NCI-H1436 (cell line): ENCODE results near the gene FGFRL1.
A peak's percentile ranks its signal among the peaks of the same experiment; 100 is the strongest.
"Not testable (repeated sequence)": the region's sequence is repeated elsewhere in the genome, so short reads cannot be mapped to it uniquely, and the experiment has no call there.

Experiments used
- DNase-seq: peaks from one replicate; lab custom pipeline; 2025; lab: John Stamatoyannopoulos, UW

The FGFRL1 gene

GRCh38 chr4:1052231-1052671 lies 40.8 kb downstream of the FGFRL1 start:
- DNase-seq, result no peak

GRCh38 chr4:1053080-1053661 lies 41.7 kb downstream of the FGFRL1 start:
- no peak for DNase-seq

- DNase-seq, result not testable (repeated sequence)
Measured at GRCh38 chr4:1053891-1054290, 42.5 kb downstream of the FGFRL1 start.

- DNase-seq, result not testable (repeated sequence)
Measured at GRCh38 chr4:1054696-1055242, 43.3 kb downstream of the FGFRL1 start.

DNA sequence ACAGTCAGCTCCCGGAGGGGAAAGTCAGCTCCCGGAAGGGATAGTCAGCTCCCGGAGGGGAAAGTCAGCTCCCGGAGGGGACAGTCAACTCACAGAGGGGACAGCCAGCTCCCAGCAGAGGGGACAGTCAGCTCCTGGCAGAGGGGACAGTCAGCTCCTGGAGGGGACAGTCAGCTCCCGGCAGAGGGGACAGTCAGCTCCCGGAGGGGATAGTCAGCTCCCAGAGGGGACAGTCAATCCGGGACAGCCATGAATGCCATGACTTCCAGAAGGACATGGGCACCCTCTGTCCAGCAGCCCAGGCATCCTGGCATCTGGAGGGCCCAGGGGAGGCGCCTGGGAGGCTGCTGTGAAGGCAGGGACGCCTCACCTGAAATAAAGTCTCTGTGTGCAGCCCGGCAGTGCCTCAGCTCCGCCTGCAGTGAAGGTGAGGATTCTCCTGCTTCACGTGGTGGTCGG lies 43.8 kb downstream of the FGFRL1 start:
- not testable (repeated sequence) for DNase-seq

DNA sequence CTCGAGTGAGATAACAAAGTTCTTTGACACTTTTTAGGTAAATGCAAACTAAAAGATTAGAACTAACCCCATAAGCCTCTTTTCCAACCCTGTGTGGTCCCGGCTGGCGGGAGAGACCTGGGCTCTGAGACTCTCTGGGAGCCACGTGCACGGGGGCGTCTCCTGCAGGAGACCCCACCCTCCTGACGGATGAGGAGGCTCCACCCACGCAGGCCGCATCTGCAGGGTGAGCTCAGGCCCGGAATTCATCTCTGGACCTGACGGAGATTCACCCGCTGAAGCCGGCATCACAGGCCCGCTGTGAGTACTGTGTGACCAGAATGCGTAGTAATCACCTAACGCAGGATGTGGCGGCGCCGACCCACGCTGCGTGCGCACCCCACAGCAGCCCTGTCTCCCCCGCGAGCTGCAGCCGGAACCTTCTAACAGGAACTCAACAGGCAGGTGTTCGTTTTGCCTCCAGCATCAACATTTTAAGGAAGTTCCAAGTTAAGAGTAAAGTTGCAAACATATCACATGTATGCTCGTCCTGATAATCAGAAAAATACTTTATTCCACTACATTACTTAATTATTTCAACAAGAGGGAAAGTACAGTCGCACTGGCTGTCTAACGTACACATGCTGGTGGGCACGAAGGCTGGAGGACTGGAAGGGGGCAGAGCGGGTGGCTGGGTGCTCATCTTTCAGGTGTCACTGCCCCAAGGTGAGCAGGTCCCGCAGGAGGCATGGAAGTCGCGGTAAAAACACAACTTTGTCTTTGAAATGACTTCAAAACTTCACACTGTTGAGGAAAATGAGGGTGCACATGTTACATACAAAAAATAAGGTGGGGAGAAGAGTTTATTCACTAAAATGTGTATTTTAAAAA lies 44.5 kb downstream of the FGFRL1 start:
- DNase-seq, result no peak

DNA sequence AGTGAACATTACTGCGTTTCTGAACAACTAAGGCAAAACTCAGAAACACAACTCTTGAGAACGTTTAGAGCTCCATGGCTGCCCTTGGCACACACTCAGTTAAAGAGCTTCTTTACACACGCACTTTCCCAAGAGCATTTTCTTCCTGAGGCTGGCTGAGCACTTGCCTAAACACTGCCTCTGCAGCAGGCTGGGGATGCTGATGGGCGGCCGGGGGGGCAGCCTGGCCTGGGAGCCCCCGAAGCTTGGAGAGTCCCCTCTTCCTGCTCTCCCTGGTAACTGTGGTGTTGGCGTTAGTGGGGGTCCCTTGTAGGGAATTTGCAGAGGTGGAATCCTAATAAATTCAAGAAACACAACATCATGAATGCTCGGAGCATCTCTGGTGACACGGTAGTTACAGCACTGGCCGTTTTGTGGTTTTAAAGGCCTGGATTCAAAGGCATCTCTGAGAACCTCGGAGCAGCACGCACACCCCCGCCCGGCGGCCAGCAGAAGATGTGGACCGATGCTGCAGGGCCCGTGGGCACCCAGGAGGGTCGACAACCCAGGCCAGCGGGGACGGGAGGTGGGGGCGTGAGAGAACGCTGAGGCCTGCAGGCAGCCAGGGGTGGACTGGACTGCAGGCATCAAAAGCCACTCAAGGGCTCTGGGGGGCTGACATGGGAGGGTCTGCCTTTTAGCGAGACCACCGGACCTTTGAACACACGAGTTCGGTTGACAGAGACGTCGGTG lies 45.4 kb downstream of the FGFRL1 start:
- DNase-seq, result no peak

GRCh38 chr4:1057403-1057745 lies 45.9 kb downstream of the FGFRL1 start:
- no peak for DNase-seq

GRCh38 chr4:1058198-1058996 lies 47.0 kb downstream of the FGFRL1 start:
- no peak for DNase-seq

DNA sequence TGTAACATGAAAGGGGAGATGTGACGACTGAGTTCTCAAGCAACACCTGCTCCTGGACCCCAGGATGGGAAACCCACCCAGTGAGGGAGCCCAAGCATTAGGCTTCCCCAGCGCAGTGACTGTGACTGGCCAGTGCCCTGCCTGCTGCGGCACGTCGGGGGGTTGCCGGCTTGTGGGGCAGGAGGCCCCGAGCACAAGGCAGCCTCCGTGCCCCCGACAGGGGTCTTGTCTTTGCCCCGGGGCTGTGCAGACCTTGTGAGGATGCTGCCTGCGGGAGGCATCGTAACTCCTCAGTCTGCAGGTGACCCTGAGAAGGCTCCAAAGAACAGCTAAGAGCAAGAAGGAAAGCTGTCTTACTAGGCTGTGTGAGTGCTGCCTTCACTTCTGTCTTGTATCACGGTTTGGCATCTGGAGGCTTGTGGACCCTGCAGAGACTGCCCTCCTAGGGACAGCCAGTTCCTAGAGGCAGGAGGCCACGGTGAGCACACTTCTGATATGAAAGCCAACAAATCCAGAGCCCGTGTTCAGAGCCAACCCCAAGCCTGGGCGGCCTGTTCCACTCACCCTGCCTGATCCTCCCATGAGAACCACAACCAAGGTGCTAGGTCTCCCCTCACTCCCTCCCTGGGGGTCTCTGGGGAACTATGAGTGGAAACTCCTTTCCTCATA lies 47.7 kb downstream of the FGFRL1 start:
- no peak for DNase-seq

GRCh38 chr4:1060121-1060520 lies 48.7 kb downstream of the FGFRL1 start:
- no peak for DNase-seq

- DNase-seq, result no peak
Measured at GRCh38 chr4:1060621-1061020, 49.2 kb downstream of the FGFRL1 start.

DNA sequence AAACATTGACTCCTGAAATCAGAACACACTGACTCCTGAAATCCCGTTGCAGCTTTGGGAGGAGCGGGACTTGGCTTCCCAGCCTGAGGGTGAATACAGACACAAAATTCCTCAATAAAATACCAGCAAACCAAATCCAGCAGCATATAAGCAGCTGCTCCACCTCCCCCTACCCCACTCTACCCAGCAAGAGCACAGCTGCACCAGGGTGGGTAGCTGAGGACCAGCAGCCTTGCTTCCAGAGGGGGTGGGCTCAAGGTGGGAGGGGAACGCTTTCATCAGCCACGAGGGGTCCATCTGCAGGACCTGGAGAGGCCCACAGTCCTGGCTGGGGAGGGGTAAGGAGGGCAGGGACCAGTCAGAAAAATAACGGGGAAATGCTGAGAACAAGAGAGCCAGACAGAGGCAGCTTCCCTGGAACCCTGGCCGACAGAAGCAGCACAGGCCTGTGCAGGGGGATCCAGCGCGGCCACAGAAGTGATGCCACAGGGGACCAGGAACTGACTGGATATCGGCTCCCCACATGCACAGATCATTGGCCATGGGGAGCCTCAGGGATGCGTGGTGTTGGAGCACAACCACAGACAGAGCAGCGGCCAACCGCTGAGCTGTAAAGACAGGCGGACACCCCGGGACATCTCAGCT lies 49.8 kb downstream of the FGFRL1 start:
- no peak for DNase-seq

DNA sequence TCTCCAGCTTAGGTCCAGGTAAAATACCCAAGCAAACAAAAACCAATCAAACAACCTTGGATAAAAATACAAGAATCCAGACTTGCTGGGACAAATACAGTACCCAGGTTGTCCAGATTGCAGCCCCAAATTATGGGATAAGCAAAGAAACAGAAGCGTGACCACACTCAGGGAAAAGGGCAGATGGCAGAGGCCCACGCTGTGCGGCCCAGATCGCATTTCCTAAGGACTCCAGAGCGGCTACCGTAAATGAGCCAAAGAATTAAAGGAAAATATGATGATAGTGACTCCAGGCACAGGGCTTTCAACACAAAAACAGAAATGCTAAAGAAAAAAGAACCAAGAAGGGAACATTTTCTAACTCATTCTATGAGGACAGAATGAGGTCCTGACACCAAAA lies 50.3 kb downstream of the FGFRL1 start:
- DNase-seq, result no peak

DNA sequence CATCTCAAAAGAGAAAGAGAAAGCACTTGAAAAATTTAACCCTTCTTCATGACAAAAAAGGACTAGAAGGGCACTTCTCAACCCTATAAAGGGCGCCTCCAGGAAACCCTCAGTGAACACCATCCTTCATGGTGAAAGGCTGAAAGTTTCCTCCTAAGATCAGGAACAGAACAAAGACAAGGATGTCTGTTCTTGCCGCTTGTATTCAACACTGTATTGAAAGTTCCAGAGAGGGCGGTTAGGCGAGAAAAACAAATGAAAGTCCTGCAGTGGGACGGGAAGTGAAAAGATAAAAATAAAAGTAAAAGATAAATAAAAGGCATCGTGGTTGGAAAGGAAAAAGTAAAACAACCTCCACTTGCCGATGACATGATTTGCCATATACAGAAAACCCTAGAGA lies 51.0 kb downstream of the FGFRL1 start:
- no peak for DNase-seq

DNA sequence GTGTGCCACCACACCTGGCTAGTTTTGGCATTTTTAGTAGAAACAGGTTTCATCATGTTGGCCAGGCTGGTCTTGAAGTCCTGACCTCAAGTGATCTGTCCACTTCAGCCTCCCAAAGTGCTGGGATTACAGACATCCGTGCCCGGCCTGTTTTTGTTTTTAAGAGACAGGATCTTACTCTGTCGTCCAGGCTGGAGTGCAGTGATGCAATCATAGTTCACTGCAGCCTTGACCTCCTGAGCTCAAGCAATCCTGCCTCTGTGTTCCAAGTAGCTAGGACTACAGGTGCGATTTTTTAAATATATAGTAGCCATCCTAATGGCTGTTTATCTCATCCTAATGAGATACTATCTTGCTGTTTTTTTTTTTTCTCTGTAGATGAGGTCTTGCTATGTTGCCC lies 54.3 kb downstream of the FGFRL1 start:
- no peak for DNase-seq

DNA sequence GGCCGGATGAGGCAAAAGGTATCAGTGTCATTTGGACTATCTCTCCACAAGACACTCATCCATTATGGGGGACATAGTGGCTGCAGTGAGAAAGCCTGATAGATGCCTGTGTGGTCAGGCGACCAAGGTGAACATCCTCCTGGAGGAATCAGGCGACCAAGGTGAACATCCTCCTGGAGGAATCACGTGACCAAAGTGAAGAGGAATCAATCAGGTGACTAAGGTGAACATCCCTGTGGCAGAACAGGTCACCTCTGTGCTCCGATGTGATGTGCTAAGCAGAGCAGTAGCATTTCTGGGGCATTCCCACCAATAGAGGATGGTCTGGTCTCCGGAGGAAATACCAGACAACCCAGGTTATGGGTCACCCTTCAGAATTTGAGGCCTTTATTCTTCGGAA lies 58.0 kb downstream of the FGFRL1 start:
- no peak for DNase-seq

DNA sequence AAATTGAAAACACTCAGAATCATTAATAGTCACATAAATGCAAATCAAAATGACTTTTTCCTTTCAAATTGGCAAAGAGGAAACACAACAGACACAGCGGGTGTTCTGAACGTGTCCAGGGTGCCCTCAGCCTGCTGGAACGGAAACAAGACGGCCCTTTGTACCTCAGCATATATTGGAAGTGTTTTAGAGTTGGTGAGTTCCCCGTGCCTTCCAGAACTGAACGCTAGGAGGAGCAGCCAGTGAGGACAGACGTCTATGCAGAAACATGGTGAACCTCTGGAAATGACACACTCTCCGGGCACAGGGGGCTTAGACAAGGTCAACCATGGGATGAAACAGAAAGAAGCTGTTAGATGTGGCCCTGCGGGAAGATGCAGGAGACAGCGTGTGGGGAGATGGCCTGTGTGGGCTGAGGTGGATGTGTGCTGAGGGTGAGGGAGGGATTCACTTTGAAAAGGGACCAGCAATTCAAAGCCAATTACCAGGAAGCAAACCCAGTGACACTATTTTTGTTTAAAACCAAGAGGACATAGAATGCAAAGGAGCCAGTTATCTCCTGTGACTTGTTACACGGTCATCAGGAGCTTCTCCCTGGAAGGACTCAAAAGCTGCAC lies 61.5 kb downstream of the FGFRL1 start:
- peak; percentile 4 for DNase-seq

GRCh38 chr4:1074077-1074476 lies 62.7 kb downstream of the FGFRL1 start:
- no peak for DNase-seq

DNA sequence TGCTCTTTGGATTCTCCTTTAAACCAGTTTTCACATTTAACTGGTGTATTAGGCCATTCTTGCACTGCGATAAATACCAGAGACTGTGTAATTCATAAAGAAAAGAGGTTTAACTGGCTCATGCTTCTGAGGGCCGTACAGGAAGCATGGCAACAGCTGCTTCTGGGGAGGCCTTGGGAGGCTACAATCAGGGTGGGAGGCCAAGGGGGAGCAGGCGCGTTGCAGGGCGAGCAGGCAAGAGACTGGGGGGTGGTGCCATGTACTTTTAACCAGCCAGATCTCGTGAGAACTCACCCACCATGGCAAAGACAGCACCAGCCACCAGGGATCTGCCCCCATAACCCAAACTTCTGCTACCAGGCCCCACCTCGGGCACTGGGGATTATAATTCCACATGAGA lies 63.8 kb downstream of the FGFRL1 start:
- no peak for DNase-seq
